ENCODE measurements around the gene PPM1M. TPM values are rescaled to one million over a fixed set of nuclear protein-coding genes. Genes with fewer than 3 reads are reported as not detected.
A peak's percentile ranks its signal among the peaks of the same experiment; 100 is the strongest.
"Not testable (repeated sequence)": the region's sequence is repeated elsewhere in the genome, so short reads cannot be mapped to it uniquely, and the experiment has no call there.

PPM1M gene
- total RNA-seq, 1 experiment from 2014 or later, result 3.2 TPM

DNA sequence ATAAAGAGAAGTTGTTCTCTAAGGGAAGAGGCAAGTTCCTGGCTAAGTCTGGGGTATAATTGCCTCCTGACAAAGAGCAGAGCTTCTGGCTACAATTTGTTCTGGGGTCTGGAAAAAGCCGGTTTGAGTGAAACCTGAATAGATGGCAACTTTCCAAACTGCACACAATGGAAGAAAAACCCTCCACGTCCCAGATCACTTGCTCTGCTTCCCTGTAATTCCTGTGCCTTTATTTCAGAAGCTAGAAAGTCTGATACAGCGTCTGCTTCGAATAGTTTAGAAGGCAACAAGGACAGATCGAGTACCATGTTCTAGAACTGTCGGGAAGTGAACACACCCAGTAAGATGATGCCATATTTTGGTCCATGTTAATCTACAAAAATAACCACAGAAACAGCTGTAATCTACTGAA lies 34.5 kb downstream of the PPM1M start:
- DNase-seq (ENCODE audit: low read depth, low spot score), result peak; percentile 54
- in situ Hi-C loops (cut with HindIII; ENCODE audit: low pct_unique_long_range_greater_than_20kb, low sequenced_read_pairs), result no loop called here

DNA sequence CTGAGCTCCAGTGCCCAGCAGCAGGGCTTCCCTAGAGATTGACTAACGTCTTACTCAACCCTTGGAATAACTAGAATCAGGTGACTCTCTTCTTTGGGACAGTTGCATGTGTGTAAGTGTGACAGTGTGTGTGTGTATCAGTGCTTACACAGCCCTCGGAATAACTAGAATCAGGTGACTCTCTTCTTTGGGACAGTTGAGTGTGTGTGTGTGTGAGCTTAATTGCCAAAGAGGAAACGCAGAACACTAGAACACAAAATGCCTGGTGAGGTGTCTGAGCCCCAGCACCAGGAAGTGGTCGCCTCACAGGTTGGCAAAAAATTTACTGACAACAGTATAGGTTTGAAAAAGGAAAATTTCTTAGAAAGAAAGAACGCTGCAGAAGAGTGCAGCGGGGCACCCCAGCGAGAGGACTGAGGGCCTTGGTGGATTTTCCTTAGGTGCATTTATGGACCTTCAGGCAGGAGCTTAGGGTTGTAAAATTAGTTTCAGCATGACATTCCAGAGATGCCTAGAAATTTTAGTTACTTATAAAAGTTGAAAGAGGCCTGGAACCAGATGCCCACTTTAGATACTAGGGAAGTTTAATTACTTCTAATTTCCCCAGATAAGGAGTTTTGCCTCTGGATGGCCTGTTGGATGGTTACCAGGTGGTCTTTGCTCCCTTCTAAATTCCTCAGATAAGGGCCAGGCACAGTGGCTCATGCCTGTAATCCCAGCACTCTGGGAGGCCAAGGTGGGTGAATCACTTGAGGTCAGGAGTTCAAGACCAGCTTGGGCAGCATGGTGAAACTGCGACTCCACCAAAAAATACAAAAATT lies 36.6 kb downstream of the PPM1M start:
- peak; percentile 57 for DNase-seq (ENCODE audit: low read depth, low spot score)
- in situ Hi-C loops (cut with HindIII; ENCODE audit: low pct_unique_long_range_greater_than_20kb, low sequenced_read_pairs), result no loop called here

DNA sequence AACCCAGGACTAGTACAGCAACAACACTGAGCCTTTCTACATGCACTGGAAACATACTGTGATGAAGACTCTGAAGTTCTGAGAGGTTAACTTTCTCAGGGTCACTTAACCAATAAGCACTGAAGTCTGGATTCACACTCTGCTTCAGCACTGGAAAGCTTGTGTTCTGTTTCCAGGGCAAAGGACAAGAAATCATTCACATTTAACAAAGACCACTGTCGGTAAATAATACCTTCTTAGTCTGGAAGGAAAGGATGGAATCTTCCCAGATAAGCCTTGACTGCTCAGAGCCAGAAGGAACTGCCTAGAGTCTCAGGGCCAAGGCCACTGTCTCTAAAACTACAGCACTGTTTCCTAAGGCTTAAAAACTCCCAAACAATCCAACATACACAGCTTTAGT lies 37.7 kb downstream of the PPM1M start:
- in situ Hi-C loops (cut with HindIII; ENCODE audit: low pct_unique_long_range_greater_than_20kb, low sequenced_read_pairs), result no loop called here
- DNase-seq (ENCODE audit: low read depth, low spot score), result peak; percentile 22

GRCh38 chr3:52284051-52284450 lies 38.5 kb downstream of the PPM1M start:
- in situ Hi-C loops (cut with HindIII; ENCODE audit: low pct_unique_long_range_greater_than_20kb, low sequenced_read_pairs); DNase-seq (ENCODE audit: low read depth, low spot score): not testable (repeated sequence)

GRCh38 chr3:52286777-52287110 lies 41.2 kb downstream of the PPM1M start:
- peak; percentile 21 for DNase-seq (ENCODE audit: low read depth, low spot score)

GRCh38 chr3:52288674-52289073 lies 43.1 kb downstream of the PPM1M start:
- DNase-seq (ENCODE audit: low read depth, low spot score), result no peak
- in situ Hi-C loops (cut with HindIII; ENCODE audit: low pct_unique_long_range_greater_than_20kb, low sequenced_read_pairs), result no loop called here

More at GRCh38 chr3:52286777-52287110, 41.2 kb downstream of the PPM1M start:
- in situ Hi-C loops (cut with HindIII; ENCODE audit: low pct_unique_long_range_greater_than_20kb, low sequenced_read_pairs), result no loop called here

DNA sequence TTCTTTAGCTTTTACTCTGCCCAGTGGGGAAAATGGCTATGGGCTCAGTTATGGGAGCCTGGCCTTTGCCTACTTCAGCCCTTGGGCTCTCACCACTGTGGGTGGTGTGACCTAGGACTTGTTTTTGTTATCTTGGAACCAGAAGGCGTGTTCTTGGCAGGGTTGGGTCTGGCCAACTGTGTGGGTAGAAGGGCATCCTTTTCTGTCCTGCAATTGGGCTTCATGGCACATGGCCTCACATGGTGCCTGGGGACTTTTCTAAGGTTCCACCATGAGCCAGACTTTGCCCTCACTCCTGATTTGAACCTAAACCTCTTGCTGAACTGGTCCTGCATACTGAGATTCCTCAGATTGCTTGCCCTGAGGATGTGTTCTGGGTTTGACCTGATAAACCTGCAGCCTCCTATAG lies 43.8 kb downstream of the PPM1M start:
- in situ Hi-C loops (cut with HindIII; ENCODE audit: low pct_unique_long_range_greater_than_20kb, low sequenced_read_pairs), result no loop called here
- DNase-seq (ENCODE audit: low read depth, low spot score), result no peak

DNA sequence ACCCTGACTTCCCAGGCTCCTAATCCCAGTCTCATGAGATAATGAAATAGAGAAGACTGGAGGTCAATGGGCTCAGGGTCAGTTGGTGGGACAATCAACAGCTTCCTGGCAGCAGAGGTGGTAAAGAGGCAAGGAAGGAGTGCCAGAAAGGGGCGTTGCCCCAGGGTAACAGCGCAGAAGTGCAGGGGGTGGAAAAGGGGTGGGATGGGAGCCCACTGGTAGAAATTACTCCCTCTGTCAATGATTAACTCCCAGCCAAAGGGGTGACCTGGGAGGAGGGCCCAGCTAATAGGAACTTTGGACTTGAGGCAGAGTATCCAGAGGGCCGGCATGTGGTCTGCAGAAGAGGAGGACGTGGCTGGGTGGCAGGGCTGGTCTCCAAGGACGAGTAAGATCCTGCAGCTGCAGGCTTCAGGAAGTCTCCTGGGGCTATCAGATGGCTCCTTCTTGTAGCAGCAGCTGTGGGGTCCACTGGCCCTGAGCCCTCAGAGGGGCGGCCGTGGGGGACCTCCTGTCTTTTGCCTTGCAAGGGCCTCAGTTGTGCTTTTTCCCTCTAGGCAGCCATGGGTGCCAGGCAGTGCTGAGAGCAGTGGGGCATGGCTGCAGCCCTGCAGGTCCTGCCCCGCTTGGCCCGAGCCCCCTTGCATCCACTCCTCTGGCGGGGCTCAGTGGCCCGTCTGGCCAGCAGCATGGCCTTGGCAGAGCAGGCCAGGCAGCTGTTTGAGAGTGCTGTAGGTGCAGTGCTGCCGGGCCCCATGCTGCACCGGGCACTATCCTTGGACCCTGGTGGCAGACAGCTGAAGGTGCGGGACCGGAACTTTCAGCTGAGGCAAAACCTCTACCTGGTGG lies 44.4 kb downstream of the PPM1M start:
- no peak for DNase-seq (ENCODE audit: low read depth, low spot score)
- in situ Hi-C loops (cut with HindIII; ENCODE audit: low pct_unique_long_range_greater_than_20kb, low sequenced_read_pairs), result no loop called here

DNA sequence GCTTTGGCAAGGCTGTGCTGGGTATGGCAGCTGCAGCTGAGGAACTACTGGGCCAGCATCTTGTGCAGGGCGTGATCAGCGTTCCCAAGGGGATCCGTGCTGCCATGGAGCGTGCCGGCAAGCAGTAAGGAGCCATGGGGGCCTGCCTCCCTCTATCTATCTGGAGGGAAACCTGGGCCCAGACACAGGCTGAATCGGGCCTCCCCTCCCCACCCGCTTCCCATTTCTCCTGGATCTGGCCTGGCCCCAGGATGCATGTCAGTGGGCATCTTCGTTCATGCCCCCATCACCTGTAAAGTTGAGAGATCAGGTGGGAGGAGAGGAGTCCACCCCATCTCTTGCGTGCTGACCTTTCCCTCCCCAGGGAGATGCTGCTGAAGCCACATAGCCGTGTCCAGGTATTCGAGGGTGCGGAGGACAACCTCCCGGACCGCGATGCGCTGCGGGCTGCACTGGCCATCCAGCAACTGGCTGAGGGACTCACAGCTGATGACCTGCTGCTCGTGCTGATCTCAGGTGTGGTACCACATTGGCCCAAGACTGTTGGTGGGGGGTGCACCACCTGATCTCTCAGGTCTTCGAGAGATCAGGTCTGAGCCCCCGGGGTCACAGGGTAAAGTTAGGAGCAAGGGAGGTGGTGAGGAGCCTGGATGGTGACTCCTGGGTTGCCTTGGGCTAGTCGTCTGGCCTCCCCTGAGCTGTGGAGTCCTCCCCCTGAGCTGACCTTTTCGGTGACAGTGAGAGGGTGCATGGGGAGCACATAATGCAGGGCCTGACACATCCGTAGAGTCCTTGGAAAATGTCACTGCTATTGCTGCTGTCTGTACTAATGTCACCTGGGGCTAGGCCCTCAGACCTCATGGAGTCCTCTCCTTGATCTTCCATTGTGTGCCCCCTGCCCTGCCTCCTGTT lies 45.3 kb downstream of the PPM1M start:
- in situ Hi-C loops (cut with HindIII; ENCODE audit: low pct_unique_long_range_greater_than_20kb, low sequenced_read_pairs), result no loop called here
- no peak for DNase-seq (ENCODE audit: low read depth, low spot score)

DNA sequence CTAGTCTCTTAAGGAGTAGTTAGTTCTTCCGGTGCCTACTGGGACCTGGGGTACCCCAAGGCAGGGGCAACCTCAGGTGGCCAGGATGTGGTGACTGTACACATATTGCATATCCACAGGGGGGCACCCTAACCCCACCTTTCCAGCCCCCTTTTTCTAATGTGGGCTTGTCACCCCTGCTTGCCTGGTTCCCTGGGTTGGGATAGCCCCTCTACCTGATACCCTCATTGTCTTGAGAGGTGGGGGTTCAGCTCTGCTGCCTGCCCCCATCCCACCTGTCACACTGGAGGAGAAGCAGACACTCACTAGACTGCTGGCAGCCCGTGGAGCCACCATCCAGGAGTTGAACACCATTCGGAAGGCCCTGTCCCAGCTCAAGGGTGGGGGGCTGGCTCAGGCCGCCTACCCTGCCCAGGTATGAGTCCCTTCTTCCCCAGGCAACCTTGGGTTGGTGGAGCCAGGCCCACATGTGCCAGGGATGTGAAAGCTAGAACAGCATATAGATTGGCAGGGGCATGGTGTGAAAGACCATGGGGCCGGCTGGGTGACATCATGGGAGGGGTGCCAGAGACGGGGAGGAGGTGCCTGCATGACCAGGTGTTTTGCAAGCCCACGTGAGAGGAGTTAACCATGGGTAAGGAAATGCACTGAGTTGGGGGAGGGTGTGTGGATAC lies 46.1 kb downstream of the PPM1M start:
- DNase-seq (ENCODE audit: low read depth, low spot score), result peak; percentile 34
- in situ Hi-C loops (cut with HindIII; ENCODE audit: low pct_unique_long_range_greater_than_20kb, low sequenced_read_pairs), result no loop called here

- in situ Hi-C loops (cut with HindIII; ENCODE audit: low pct_unique_long_range_greater_than_20kb, low sequenced_read_pairs), result no loop called here
- DNase-seq (ENCODE audit: low read depth, low spot score), result no peak
Observed at GRCh38 chr3:52292247-52293065, 46.9 kb downstream of the PPM1M start.

GRCh38 chr3:52293491-52294319 lies 48.1 kb downstream of the PPM1M start:
- DNase-seq (ENCODE audit: low read depth, low spot score), result no peak
- in situ Hi-C loops (cut with HindIII; ENCODE audit: low pct_unique_long_range_greater_than_20kb, low sequenced_read_pairs), result no loop called here

GRCh38 chr3:52294320-52295150 lies 49.0 kb downstream of the PPM1M start:
- in situ Hi-C loops (cut with HindIII; ENCODE audit: low pct_unique_long_range_greater_than_20kb, low sequenced_read_pairs), result no loop called here
- DNase-seq (ENCODE audit: low read depth, low spot score), result no peak

DNA sequence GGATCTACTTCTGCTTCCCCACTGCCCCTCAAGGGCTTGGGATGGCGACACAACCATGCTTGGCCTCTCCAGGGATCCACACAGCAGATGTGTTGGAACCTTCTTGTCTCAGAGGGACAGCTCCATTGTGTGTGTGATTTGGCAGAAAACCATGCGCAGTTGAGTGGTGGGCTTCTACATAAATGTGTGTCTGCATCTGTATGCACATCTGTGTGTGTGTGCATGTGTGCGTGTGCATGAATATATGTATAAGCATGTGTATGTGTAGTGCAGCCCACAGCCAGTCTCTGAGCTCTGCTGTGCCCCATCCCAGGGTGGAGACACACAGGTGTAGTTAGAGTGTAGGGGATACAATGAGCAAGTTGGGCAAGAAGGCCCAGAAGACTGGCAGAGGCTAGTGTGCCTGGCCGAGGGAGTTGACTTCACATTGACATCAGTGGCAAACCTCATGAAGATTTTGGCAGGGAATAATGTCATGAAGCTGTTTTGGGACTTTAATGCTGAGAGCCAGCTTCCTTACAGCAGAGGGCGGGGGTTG lies 50.2 kb downstream of the PPM1M start:
- no peak for DNase-seq (ENCODE audit: low read depth, low spot score)
- in situ Hi-C loops (cut with HindIII; ENCODE audit: low pct_unique_long_range_greater_than_20kb, low sequenced_read_pairs), result no loop called here

All from SK-MEL-5 (cell line).